OCI-LY1 (cell line): ENCODE data around the gene B3GNT9.

Experiments used
- H2AFZ ChIP-seq: fragments of 200-600 bp; sonication (generic), shearing (Covaris generic); 2 replicates; pipeline ENCODE4 v1.6.0; 2014; ENCODE audit warnings: antibody characterized with exemption, mild to moderate bottlenecking, low read length
- H3F3A ChIP-seq: fragments of 200-600 bp; sonication (generic), shearing (Covaris generic); 2 replicates; pipeline ENCODE4 v1.6.0; 2014; ENCODE audit warnings: mild to moderate bottlenecking, antibody characterized with exemption, low read length, moderate library complexity; ENCODE audit not compliant: insufficient read depth
- H3K27ac ChIP-seq: fragments of 200-600 bp; sonication (generic); 2 replicates; pipeline ENCODE4 v1.5.1; 2014; ENCODE audit warnings: low read length, mixed run types, mild to moderate bottlenecking, low read depth; ENCODE audit not compliant: poor library complexity, severe bottlenecking
- H3K27me3 ChIP-seq: fragments of 200-600 bp; sonication (generic); 2 replicates; pipeline ENCODE4 v1.6.0; 2014; ENCODE audit warnings: antibody characterized with exemption, mild to moderate bottlenecking, low read length, moderate library complexity; ENCODE audit not compliant: insufficient read depth
- H3K36me3 ChIP-seq: fragments of 200-600 bp; sonication (generic); 2 replicates; pipeline ENCODE4 v1.6.1; 2014; ENCODE audit warnings: mild to moderate bottlenecking, antibody characterized with exemption, low read length, moderate library complexity, mixed read lengths; ENCODE audit not compliant: insufficient read depth
- H3K4me1 ChIP-seq: fragments of 200-600 bp; sonication (generic); 2 replicates; pipeline ENCODE4 v1.5.1; 2014; ENCODE audit warnings: mild to moderate bottlenecking, low read length, moderate library complexity; ENCODE audit not compliant: insufficient read depth, severe bottlenecking
- H3K4me2 ChIP-seq: fragments of 200-600 bp; sonication (generic), shearing (Covaris generic); 2 replicates; pipeline ENCODE4 v1.6.1; 2014; ENCODE audit warnings: low read length
- H3K4me3 ChIP-seq: fragments of 200-600 bp; sonication (generic); 2 replicates; pipeline ENCODE4 v1.5.1; 2014; ENCODE audit warnings: low read length, low read depth, mild to moderate bottlenecking, mixed read lengths; ENCODE audit not compliant: poor library complexity, severe bottlenecking
- H3K79me2 ChIP-seq: fragments of 200-600 bp; shearing (Covaris generic); 2 replicates; pipeline ENCODE4 v1.6.1; 2016; ENCODE audit warnings: mixed run types, low read length, mixed read lengths; ENCODE audit not compliant: insufficient read depth
- H3K9ac ChIP-seq: fragments of 200-600 bp; sonication (generic), shearing (Covaris generic); 2 replicates; pipeline ENCODE4 v1.6.1; 2014; ENCODE audit warnings: mild to moderate bottlenecking, low read length, mixed read lengths
- H3K9me2 ChIP-seq: fragments of 200-600 bp; sonication (generic), shearing (Covaris generic); 2 replicates; pipeline ENCODE4 v1.6.1; 2014; ENCODE audit warnings: low read depth, mild to moderate bottlenecking, low read length, mixed read lengths
- H3K9me3 ChIP-seq: fragments of 200-600 bp; shearing (Covaris generic); 2 replicates; pipeline ENCODE4 v1.6.1; 2014; ENCODE audit warnings: low read length, mixed read lengths
- H4K20me1 ChIP-seq: fragments of 200-600 bp; sonication (generic), shearing (Covaris generic); 2 replicates; pipeline ENCODE4 v1.6.0; 2016; ENCODE audit warnings: mild to moderate bottlenecking, low read length; ENCODE audit not compliant: insufficient read depth
- CTCF ChIP-seq: fragments of 200-600 bp; sonication (generic), shearing (Covaris generic); IDR thresholded peaks from 2 replicates; pipeline ENCODE4 v1.5.1; 2017; ENCODE audit warnings: mild to moderate bottlenecking, antibody characterized with exemption, low read length, moderate library complexity, mixed read lengths
- EZH2 ChIP-seq: fragments of 200-600 bp; sonication (generic), shearing (Covaris generic); IDR thresholded peaks from 2 replicates; pipeline ENCODE4 v1.8.0; 2017; ENCODE audit warnings: borderline replicate concordance, mixed run types, mild to moderate bottlenecking, antibody characterized with exemption, low read length, moderate library complexity, mixed read lengths

B3GNT9 gene

GRCh38 chr16:67105246-67105645 lies 45.6 kb downstream of the B3GNT9 start:
- Histone ChIP-seq H3K9ac (no peak overlapping the region), H3K4me1 (peaks cover 5% of the 10 kb centered on the region), H3K27ac (no peak overlapping the region), H3F3A (no peaks in the 10 kb centered on the region), H2AFZ (no peak overlapping the region), H3K4me3 (no peak overlapping the region), H4K20me1 (no peaks in the 10 kb centered on the region), H3K9me2 (no peaks in the 10 kb centered on the region), H3K9me3 (no peaks in the 10 kb centered on the region), H3K27me3 (no peaks in the 10 kb centered on the region), H3K79me2 (peaks cover 3% of the 10 kb centered on the region; the same call in 1 of the 2 replicates), H3K4me2 (no peak overlapping the region), H3K36me3 (peaks cover 8% of the 10 kb centered on the region; the same call in 1 of the 2 replicates)
- TF ChIP-seq EZH2: no peak
- no peak for TF ChIP-seq CTCF

GRCh38 chr16:67104845-67105244 lies 46.0 kb downstream of the B3GNT9 start:
- no peaks in the 10 kb centered on the region for H3K79me2 ChIP-seq
- H3K4me3 ChIP-seq: no peak overlapping the region
- no peak for TF ChIP-seq CTCF
- TF ChIP-seq EZH2: no peak
- no peak overlapping the region for H2AFZ ChIP-seq
- H3K9me3 ChIP-seq: no peaks in the 10 kb centered on the region
- no peak overlapping the region for H3K27ac ChIP-seq
- no peaks in the 10 kb centered on the region for H4K20me1 ChIP-seq
- no peaks in the 10 kb centered on the region for H3K9me2 ChIP-seq
- peaks cover 5% of the 10 kb centered on the region for H3K4me1 ChIP-seq
- peaks cover 8% of the 10 kb centered on the region; the same call in 1 of the 2 replicates for H3K36me3 ChIP-seq
- no peaks in the 10 kb centered on the region for H3K27me3 ChIP-seq
- no peak overlapping the region for H3K9ac ChIP-seq
- H3K4me2 ChIP-seq: no peak overlapping the region
- no peaks in the 10 kb centered on the region for H3F3A ChIP-seq

GRCh38 chr16:67104061-67104460 lies 46.7 kb downstream of the B3GNT9 start:
- Histone ChIP-seq H3K9me3 (no peaks in the 10 kb centered on the region), H3K27me3 (no peaks in the 10 kb centered on the region), H3K9ac (no peak overlapping the region), H3K79me2 (no peaks in the 10 kb centered on the region), H3K4me2 (no peak overlapping the region), H3K4me1 (peaks cover 1% of the 10 kb centered on the region), H3K36me3 (peaks cover 12% of the 10 kb centered on the region; the same call in 1 of the 2 replicates), H3K27ac (no peak overlapping the region), H2AFZ (no peak overlapping the region), H3F3A (no peaks in the 10 kb centered on the region), H4K20me1 (no peaks in the 10 kb centered on the region), H3K9me2 (no peaks in the 10 kb centered on the region), H3K4me3 (no peak overlapping the region)
- no peak for TF ChIP-seq EZH2
- peak; percentile 30; the same call in 1 of the 2 replicates for TF ChIP-seq CTCF
